Loucy (cell line): ENCODE results near the gene INPP4A.
A peak's percentile ranks its signal among the peaks of the same experiment; 100 is the strongest.

ENCODE experiments used
- H2AFZ ChIP-seq: fragments of 200-600 bp; sonication (generic); 2 replicates; pipeline ENCODE4 v1.6.0; 2016; ENCODE audit warnings: antibody characterized with exemption, mild to moderate bottlenecking, low read length, moderate library complexity
- H3F3A ChIP-seq: fragments of 200-600 bp; 2 replicates; pipeline ENCODE4 v1.6.0; 2016; ENCODE audit warnings: antibody characterized with exemption, low read depth, mild to moderate bottlenecking
- H3K27me3 ChIP-seq: fragments of 200-600 bp; sonication (generic); 2 replicates; pipeline ENCODE4 v1.6.1; 2014; ENCODE audit warnings: low read length, mild to moderate bottlenecking; ENCODE audit not compliant: insufficient read depth, poor library complexity, severe bottlenecking
- H3K36me3 ChIP-seq: fragments of 200-600 bp; sonication (generic); 2 replicates; pipeline ENCODE4 v1.6.1; 2016; ENCODE audit warnings: low read length; ENCODE audit not compliant: insufficient read depth
- H3K4me1 ChIP-seq: fragments of 200-600 bp; sonication (generic); 2 replicates; pipeline ENCODE4 v1.5.1; 2014; ENCODE audit warnings: low read length, mild to moderate bottlenecking; ENCODE audit not compliant: insufficient read depth, poor library complexity, severe bottlenecking
- H3K4me2 ChIP-seq: fragments of 200-600 bp; sonication (generic); 2 replicates; pipeline ENCODE4 v1.6.0; 2014; ENCODE audit warnings: antibody characterized with exemption, low read length, low read depth, mild to moderate bottlenecking; ENCODE audit not compliant: poor library complexity, severe bottlenecking
- H3K4me3 ChIP-seq: fragments of 200-600 bp; sonication (generic); 2 replicates; pipeline ENCODE4 v1.5.1; 2014; ENCODE audit warnings: low read length, mild to moderate bottlenecking, mixed read lengths; ENCODE audit not compliant: poor library complexity, severe bottlenecking
- H3K79me2 ChIP-seq: fragments of 200-600 bp; sonication (generic); 2 replicates; pipeline ENCODE4 v1.6.1; 2014; ENCODE audit warnings: low read length; ENCODE audit not compliant: insufficient read depth
- H3K9ac ChIP-seq: fragments of 200-600 bp; sonication (generic); 2 replicates; pipeline ENCODE4 v1.6.0; 2014; ENCODE audit warnings: mild to moderate bottlenecking, low read depth, low read length, moderate library complexity; ENCODE audit not compliant: poor library complexity, severe bottlenecking
- H3K9me2 ChIP-seq: fragments of 200-600 bp; sonication (generic); replicated peaks from 2 replicates; pipeline ENCODE4 v1.6.1; 2016; ENCODE audit warnings: low read depth, low read length, mixed read lengths
- H3K9me3 ChIP-seq: fragments of 200-600 bp; sonication (generic); 2 replicates; pipeline ENCODE4 v1.6.1; 2014; ENCODE audit warnings: mild to moderate bottlenecking, antibody characterized with exemption, low read length, low read depth; ENCODE audit not compliant: insufficient read depth
- H4K20me1 ChIP-seq: fragments of 200-600 bp; sonication (generic); 2 replicates; pipeline ENCODE4 v1.6.0; 2014; ENCODE audit warnings: antibody characterized with exemption, low read length, mild to moderate bottlenecking; ENCODE audit not compliant: insufficient read depth, poor library complexity, severe bottlenecking
- EZH2phosphoT487 ChIP-seq: fragments of 200-600 bp; IDR thresholded peaks from 2 replicates; pipeline ENCODE4 v1.6.1; 2018; ENCODE audit warnings: antibody characterized with exemption, mild to moderate bottlenecking, moderate library complexity, borderline replicate concordance
- TF ChIP-seq, protein P1 (sequence below): fragments of 200-600 bp; sonication (generic); conservative IDR thresholded peaks from 2 replicates; pipeline ENCODE4 v1.5.1; 2014; ENCODE audit warnings: mild to moderate bottlenecking, antibody characterized with exemption, low read length

The INPP4A gene

DNA sequence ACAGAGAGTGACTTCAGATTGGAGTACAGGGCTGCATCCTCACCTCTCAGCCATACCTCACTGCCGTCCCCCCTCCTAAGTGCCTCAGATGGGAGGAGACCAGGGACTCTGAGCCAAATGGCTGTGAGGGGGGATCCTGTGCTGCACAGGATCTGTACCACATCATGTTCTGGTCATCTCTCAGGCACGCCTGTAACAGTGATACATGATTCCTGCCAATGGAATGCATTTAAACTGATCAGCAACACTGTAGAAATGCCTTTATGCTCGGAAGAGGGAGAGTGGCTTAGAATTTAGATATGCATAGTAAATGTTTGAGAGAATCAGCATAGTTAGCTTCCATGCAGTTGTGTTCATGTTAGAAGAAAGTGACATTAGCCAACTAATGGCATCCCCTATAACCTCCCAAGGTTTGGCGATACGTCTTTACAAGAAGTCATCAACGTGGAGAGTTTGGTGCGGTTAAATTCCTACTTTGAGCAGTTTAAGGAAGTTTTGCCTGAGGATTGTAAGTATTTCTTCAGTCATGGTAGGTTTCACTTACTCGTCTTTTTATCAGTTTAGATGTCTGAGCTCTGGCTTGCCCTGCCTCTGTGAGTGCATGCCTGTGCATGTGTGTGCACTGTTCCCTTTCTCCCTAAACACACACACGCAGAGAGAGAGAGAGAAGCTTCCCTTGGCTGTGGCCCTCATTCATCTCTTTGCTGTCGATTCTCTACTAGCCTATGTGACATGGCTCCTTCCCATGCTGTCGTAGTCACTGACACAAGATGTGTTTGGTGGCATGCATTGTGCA, 123.7 kb downstream of the INPP4A start:
- TF ChIP-seq, protein P1, sequence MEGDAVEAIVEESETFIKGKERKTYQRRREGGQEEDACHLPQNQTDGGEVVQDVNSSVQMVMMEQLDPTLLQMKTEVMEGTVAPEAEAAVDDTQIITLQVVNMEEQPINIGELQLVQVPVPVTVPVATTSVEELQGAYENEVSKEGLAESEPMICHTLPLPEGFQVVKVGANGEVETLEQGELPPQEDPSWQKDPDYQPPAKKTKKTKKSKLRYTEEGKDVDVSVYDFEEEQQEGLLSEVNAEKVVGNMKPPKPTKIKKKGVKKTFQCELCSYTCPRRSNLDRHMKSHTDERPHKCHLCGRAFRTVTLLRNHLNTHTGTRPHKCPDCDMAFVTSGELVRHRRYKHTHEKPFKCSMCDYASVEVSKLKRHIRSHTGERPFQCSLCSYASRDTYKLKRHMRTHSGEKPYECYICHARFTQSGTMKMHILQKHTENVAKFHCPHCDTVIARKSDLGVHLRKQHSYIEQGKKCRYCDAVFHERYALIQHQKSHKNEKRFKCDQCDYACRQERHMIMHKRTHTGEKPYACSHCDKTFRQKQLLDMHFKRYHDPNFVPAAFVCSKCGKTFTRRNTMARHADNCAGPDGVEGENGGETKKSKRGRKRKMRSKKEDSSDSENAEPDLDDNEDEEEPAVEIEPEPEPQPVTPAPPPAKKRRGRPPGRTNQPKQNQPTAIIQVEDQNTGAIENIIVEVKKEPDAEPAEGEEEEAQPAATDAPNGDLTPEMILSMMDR: no peak
- no peak for TF ChIP-seq EZH2phosphoT487
- Histone ChIP-seq H3K36me3 (peaks cover 49% of the 10 kb centered on the region; the same call in 1 of the 2 replicates), H3K9me2 (no peaks in the 10 kb centered on the region)

DNA sequence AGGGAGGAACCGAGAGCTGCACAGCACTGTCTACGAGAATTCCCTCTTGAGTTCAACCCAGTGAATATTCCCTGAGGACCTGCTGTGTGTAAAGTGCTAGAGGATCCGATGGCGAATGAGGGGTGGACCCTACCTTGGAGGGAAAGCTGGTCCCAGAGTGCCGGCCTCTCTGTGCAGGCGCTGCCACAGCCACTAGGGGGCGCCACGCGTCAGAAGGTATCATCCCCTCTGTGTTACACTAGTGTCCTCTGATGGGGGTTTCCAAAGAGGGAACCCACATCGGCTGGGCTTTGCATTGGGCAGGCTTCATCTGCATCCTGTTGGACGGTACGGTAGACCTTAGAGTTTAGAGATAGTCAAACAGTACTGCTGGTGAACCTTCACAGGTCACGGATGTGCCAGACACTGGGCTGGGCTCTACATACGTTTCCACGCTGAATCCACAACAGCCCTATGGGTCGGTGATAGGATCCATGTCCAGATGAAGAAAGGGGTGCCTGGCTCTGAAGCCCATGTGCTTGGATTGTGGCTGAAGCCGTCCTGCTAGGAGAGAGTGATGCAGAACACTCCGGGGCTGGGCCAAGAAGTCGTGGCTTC, 124.6 kb downstream of the INPP4A start:
- H3K4me1 ChIP-seq: no peaks in the 10 kb centered on the region
- no peaks in the 10 kb centered on the region for H3F3A ChIP-seq
- H3K4me3 ChIP-seq: no peak overlapping the region
- no peaks in the 10 kb centered on the region for H3K9me3 ChIP-seq
- H3K27me3 ChIP-seq: no peaks in the 10 kb centered on the region
- no peak overlapping the region for H2AFZ ChIP-seq
- H3K9me2 ChIP-seq: no peaks in the 10 kb centered on the region
- H3K9ac ChIP-seq: no peak overlapping the region
- TF ChIP-seq, protein P1: peak; percentile 98
- no peak for TF ChIP-seq EZH2phosphoT487
- H3K79me2 ChIP-seq: no peaks in the 10 kb centered on the region
- H4K20me1 ChIP-seq: no peaks in the 10 kb centered on the region
- H3K36me3 ChIP-seq: peaks cover 48% of the 10 kb centered on the region; the same call in 1 of the 2 replicates
- H3K4me2 ChIP-seq: no peak overlapping the region

More for the DNA sequence above, 123.7 kb downstream of the INPP4A start:
- Histone ChIP-seq H3K9me3 (no peaks in the 10 kb centered on the region), H3K4me2 (no peak overlapping the region), H2AFZ (no peak overlapping the region), H4K20me1 (no peaks in the 10 kb centered on the region), H3K9ac (no peak overlapping the region), H3K4me3 (no peak overlapping the region), H3F3A (no peaks in the 10 kb centered on the region), H3K27me3 (no peaks in the 10 kb centered on the region), H3K4me1 (no peaks in the 10 kb centered on the region), H3K79me2 (no peaks in the 10 kb centered on the region)

DNA sequence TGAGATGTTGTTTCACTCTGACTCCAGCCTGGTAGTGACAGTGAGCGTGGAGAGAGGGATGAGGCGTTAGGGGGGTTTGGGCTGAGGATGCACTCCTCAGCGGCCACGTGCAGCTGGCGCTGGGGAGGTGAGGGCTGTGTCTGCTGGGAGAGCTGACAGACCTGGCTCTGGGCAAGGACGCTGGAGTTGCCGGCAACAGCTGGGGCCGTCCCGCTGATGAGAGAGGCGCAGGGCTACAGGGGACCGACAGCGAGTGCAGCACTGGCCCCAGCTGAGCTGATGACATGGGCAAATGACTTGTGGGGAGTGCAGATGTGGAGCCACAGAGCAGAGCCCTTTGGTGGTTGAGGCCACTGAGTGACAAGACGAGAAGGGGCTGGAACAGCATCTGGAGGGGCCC, 125.3 kb downstream of the INPP4A start:
- H4K20me1 ChIP-seq: no peaks in the 10 kb centered on the region
- H3K9ac ChIP-seq: no peak overlapping the region
- TF ChIP-seq, protein P1: no peak
- no peak for TF ChIP-seq EZH2phosphoT487
- H3K79me2 ChIP-seq: no peaks in the 10 kb centered on the region
- H3K4me1 ChIP-seq: no peaks in the 10 kb centered on the region
- no peaks in the 10 kb centered on the region for H3K9me3 ChIP-seq
- H3K4me3 ChIP-seq: no peak overlapping the region
- H3K9me2 ChIP-seq: no peaks in the 10 kb centered on the region
- H2AFZ ChIP-seq: no peak overlapping the region
- H3K27me3 ChIP-seq: no peaks in the 10 kb centered on the region
- H3F3A ChIP-seq: no peaks in the 10 kb centered on the region
- H3K4me2 ChIP-seq: no peak overlapping the region
- H3K36me3 ChIP-seq: peaks cover 48% of the 10 kb centered on the region; the same call in 1 of the 2 replicates
